GM19035 (cell line): ENCODE data around the gene ASCC3.

Experiments used
- ATAC-seq: cut with Tn5 transposase; IDR thresholded peaks from one replicate; pipeline ENCODE4 v1.9.1; 2021; ENCODE audit not compliant: unreplicated experiment

Gene ASCC3

DNA sequence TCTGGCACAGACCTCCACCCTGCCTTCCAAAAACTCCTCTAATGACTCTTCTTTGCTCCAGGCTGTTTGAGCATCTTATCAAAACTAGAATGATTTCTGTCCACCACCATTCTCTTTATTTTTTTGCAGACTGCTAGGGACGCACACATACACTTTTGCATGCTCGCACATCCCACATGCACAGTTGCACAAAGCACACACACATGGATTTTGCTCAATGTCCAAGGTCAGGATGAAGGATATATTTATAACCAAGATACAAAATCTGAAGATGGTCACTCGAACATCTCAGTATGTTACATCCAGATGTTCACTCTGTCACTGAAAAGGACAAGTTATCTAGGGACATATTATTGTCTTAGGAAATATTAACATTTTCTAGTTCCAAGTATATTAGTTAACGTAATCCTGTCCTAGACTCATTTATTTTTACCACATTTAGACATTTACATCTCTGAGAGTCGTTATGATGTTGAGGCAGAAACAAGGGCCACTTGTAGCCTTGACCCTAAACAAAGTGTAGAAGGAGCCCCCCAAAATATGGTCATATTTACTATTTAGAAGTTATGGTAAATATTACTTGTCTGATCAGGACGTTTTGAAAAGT, 413.0 kb downstream of the ASCC3 start:
- ATAC-seq, result no peak

DNA sequence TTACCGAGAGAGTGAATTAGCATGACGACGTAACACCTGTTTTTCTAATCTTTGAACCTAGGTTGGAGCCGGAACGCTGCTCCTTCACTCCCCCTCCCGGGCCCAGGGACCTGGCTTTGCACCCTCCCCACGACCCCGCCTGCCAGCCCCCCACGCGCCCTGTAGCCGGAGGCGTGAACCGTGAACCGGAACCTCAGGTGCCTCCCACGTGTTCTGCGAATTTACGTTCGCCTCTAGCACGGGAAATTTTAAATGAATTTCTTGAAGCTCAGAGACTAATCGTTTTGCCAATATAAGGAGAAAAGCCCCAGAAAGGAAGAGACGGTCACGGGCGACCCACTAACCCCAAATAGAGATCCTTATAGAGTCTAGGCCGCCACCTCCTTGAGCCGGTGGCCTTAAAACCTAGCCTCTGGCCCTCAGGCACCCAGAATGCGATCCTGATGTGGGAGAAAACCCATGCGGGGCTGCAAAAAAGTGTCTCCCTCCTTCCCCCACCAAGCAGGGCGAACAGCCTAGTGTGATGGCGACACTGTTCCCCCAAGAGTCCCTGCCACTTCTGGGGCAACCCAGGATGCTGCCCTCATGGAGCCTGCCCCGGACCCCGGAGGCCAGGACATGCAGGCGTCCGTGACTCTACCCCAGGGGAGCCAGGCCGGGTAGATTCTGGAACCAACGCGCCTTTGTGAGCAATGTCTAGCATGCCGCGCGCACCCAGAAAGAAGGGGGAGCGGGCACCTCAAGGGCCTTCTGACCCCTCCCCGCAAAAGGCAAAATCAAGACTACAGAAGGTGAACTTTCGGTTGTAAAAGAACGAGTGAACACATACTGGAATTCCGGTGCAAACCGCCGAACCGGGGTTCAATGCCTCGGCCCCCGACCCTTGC, 413.8 kb downstream of the ASCC3 start:
- ATAC-seq, result no peak

DNA sequence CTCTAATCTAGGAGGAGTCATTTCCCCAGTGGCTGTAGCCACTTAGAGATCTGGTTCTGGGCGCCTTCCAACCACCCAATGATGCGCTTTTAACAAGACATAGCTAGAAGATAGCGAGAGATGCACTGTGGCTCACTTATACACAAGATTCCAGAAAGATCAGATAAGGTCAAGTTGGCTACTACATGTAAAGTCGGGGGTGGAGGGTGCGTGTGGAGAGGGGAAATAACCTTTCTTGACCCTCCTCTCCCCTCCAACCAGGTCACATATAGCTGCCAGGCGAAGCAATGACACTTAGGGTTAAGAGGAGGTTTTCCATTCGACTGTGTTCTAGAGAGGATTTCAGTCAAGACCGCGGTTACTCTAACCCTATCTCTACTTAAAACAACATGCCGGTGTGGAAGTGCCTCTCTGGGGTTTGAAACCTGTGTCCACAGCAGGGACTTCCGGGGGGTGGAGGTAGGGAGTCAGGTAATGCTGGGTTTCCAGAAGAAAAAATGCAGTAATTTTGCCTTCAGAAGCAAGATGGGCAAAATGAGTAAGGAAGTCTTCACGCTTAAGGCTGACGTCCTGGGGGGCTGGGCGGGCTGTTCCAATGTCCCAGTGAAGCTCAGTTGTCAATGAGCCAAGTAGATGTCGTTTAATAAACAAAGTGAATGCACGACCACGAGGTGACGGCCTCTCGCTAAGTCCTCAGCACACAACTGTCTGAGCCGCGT, 414.6 kb downstream of the ASCC3 start:
- ATAC-seq, result no peak

DNA sequence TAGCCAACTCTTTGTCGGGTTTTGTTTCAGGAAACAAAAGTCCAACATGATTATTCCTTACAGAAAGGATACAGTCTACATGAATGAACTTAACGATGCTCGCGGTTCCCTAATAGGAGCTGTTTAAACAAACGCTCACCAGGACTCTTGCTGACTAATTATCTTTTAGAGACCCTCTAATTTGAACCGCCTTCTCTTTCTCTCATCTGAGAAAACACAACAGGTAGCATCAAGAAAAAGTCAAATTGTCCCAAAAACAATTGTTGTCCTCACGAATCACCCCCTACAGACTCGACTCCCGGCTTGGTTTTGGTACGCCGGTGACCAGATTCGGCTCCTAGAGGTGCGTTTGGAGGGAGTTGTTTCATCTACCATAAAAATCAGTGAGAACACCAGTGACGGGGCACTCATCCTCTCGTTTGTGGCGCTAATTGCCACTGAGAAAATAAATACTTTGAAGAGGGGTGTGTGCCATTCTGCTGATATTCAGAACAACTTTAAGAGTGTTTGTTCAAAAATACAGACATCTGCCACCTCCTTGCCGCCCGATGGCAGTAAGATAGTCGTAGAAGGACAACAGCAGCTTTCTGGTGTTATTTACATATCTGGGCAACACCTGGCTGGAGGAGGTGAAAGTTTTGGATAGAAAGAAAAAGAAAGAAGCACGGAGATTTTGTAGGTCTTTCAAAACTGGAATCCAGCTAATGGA, 415.3 kb downstream of the ASCC3 start:
- no peak for ATAC-seq

DNA sequence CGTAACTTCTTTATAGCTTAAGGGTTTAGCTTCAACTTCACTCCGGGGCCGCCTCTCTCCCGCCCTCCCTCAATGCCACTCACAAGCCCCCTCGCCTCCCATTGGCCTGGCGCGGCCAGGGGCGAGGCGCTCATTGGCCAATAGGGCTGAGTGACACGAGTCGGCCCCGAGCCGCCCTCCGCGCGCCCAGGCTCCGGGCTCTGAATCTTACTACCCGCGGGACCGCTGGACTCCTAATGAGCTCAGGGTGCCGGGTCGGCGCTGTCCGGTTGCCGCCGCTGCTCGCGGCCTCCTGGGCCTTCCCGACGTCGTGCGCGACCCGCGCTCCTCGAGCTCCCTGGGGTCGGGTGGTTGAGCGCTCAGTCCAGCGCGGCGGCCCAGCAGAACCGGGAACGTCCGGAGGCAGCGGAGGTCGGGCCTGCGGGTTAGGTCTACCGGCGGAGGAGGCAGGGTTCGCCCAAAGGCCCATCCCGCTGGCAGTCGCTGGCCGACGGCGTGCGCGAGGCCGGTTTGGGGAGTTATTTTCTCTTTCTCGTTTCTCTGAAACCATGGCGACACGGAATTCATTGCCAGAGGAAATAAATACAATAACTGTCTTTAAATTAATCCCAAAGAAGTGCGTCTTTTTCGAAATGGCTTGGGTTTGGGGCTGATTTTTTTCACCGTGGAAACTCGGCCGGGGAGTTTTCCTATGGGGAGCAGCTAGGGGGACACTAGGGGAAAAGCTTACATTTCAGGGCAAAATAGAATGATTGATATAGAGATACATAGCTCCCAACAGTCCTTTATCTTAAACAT, 416.0 kb downstream of the ASCC3 start, which contains the start of gene SIM1:
Gene SIM1, minus strand, starts transcription at position 19 of the 798 bp plus-strand sequence. CDS start 1,453 bp downstream, outside the sequence.
- peak; percentile 93 for ATAC-seq

DNA sequence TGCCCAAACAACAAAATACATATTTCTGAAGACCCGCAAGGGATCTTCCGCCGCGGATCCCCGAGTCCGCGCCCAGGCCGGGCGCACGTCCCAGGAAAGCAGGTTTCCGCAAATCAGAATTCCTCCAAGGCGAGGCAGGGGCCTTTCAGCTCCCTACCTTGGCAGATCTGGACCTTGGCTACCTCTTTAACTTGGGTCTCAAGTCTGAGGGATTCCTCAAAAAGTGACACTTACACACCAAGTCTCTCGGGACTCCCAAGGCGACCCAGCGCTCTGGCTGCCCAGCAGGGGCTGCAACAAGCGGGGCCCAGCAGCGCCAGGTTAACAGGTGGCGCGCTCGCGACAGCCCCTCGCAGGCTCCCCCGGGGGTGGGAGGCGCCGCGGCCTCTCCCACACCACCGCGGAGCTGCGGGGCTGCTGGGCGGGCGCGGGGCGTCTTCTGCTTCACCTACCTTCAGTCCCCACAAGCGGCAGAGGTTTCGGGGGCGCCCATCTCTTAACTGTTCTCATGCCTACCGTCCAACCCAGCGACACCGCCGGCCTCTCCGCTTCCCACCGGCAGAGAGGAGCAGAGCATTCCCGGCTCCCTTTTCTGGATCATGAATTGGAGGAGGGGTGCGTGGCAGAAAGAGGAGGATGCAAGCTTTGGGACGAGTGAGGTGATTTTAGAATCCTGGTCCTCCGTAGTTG, 416.8 kb downstream of the ASCC3 start:
- no peak for ATAC-seq

DNA sequence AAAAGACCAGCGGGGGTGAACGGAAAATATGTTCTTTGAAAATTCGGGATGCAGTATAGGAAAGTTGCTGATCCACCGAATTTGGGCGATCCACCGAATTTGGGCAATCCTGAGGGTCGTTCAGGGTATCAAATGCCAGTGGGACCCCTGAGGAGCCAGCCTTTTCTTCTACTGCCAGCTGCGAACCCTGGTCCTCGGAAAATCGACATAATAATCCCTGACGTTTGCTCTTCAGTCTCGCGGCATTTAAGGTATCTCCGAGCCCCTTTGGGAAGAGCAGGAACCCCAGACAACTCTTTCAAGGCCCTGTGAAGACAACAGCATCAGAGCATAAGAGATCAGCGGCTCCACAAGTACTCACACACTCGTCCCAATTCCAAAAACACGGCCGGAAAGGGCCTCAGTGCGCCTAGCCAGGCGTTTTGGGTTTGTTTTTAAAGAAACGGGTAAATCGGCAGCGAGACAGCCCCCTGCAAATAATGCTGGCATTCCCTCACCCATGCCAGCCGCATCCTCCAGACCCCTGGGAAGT, 417.4 kb downstream of the ASCC3 start:
- ATAC-seq, result no peak

DNA sequence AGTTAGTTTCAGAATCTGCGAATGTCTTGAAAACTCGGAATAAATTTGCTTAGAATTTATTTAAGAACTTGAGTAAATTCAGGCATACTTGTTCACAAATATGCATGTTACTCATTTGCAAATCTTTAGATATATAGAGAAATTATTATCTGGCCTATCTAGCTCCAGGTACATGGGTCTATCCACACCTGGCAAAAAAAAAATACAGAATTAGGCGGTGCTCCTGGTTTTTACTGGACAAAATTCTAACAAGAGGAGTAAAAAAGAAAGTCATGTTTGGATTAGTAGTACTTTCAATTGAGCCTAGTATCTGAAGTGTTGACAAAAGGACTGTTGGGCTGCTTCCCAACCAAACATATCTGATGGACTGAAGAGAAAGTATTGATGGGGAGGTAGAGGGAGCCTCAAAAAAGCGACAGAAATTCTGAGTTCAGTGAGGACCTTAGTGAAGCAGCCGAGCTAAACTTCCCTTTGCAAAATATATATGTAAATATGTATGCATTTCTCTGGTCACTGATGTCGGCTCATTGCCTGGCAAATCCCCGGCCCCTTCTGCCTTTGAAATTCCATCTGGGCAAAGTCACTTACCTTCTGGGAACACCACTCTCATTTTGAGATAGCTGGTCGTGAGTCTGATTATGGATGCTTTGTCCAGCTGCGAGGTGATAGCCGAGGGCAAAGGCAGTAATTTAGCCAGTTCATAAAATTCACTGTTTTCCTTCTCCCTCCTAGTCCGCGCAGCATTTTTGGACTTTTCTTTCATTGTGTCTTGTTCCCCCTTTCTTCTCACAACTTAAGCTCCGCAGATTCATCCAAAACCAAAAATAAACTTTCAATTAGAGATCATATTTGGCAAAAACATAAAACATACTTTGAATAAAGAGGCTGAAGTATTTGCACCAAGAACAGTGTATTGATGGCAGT, 418.2 kb downstream of the ASCC3 start:
- no peak for ATAC-seq

DNA sequence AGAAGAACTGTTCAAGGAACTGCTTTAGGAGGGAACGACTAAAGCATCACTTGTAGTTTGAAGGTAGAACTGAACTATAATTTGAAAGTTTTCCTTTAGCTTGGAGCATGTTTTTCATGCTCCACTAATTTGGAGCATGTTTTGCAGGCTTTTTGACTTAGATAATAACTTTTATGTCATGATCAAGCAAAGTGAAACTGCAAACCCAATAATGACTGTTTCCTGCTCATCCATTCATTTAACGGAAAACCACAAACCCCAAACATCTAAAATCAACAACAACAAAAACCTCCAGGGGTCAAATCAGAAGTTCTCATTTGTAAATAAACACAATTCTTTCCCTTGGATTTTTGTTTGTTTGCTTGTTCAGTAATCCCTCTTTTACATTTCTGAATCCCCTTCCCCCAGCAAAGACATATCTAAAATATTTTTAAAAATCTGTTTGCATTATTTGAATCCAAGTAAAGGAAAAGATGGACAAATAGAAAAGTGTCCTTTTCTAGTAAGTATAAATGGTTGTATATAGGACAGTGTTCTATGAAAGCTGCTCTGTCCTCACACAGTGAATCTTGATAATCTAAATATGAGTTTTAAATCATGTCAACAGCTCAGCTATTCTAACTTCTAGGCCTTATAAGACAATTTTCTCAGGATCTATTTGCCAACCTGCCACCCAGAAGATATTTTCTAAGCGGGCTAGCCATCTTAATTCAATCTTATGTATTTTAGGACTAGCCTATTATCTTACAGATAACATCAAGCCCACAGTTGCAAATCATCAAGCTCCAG, 419.0 kb downstream of the ASCC3 start:
- ATAC-seq, result no peak

DNA sequence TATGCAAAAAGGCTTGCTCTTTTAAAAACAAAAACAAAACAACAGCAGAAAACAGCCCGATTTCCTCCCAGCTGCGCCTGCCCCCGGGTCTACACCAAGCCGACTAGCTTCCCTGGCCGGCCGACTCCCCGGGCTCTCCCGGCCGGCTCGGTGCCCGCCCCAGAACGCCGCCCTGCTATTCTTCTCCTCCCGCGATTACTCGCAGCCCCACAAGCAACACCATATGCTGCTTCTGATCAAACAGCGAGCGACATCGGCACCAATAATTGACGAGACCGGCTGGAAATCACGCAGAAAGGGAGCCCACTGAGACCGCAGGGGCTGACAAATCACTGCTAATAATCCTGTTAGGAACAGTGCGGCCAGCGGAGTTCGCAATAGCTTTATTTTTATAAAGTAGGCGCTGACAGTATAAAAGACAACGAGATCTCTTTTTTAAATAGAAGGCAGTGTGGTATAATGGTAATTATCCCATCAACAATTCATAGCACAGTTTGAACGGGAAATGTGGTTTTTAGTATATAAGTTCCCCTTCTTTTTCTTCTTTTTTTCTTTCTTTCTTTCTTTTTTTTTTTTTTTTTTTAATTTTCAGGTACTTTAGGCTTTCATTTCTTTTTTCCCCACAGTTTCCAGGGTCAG, 419.7 kb downstream of the ASCC3 start:
- no peak for ATAC-seq

DNA sequence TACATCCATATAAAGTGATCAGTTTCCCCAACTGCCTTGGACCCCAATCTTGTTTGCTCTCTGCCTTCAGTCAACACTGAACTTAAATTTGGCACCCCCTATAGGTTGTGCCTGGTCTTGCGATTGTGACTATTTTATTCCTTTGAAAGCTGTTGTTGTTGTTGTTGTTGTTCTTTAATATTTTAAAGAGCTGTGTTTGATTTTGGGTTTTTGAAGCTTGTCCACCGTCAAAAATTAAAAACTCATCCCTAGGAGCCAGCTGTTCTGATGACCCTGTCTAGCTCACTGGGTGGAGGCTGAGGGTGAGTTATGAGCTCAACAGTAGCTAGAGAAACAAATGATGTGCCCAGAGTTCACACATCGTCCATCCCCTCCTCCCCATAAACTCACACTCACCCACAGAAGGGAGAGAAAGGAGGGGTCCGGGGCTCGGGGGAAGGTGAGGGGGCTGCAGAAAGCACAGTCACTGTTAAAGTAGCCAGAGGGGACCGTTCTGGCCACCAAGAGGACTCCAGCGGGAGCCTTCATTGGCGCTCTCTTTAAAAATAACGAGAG, 420.4 kb downstream of the ASCC3 start:
- ATAC-seq, result no peak

DNA sequence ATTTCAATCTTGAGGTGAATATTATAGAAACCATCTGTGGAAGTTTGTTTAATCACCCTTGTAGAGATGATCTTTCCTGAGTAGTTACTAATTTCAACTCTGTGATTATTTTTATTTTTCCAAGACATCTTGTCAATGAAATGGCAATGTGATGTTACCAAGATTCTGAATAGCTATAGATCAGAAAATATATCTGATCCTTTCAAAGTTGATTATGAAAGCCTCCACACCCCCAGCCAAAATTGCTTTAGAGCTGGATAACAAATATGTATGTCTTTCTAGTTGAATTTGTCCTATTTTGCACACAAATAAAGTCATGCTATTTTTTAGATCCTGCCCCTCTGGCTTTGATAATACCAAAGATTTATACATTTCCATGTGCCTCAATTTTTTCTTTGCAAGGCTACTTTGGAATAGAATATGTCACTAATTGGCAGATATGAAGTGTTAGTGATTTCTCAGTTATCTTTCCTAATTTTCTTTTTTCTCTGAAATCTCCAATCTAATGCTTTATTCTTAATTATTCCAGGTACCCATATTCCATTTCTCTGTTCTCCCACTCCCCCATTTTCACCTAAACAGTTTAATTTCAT, 421.4 kb downstream of the ASCC3 start:
- ATAC-seq, result no peak

DNA sequence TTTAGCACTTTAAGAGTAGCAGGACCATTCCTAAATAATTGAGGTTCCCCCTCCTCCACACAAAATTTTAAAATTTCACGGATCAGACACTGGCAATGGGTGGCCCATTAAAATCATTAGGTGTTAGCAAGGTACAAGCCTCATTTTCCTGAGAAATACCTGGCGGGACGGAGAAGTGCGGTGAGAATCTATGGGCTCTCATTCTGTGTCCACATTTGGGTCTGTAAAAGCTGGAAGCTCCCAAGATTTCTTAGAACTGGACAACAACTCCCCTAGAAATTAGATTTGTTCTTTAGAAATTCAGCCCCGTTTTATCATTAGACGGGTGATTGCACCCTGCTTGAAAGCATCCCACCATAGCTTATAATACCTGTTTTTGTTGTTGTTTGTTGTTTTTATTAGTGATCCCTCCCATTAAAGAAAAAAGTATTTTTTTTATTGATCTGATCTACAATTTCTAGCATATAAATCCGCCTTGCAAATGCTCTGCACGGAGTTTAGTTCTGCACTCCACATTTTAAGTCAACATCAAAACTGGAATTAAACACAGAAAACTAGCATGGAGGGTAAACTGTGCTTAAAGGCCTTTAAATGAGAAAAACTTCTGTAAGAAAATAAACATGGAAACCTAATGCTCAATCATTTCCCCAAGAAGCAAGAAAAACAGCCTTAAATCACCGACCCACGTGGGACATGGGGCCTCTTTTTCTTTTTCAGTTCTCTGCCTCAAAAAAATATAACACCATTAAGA, 422.1 kb downstream of the ASCC3 start:
- ATAC-seq, result no peak
